Calu3 (cell line): ENCODE results near the gene LRRTM4. TPM values are rescaled to one million over a fixed set of nuclear protein-coding genes. Genes with fewer than 3 reads are reported as not detected.

Source experiments
- BruUV-seq: library from RNA; stranded (reverse); fragments of 400-500 nt; replicated peaks from 2 replicates; lab custom pipeline; 2021; lab: Mats Ljungman, UMichigan
- CTCF ChIA-PET: fragments of 300-600 bp; sonication (Branson Sonifier 250); formaldehyde crosslinking; loops from one replicate; lab custom pipeline; 2022; ENCODE audit warnings: antibody characterized with exemption; lab: Charles Lee
- DNase-seq: peaks from one replicate; pipeline ENCODE4 v3.0.0; 2022
- H3K27ac Mint-ChIP-seq: one replicate; pipeline ENCODE4 v1.8.0; 2022; ENCODE audit warnings: mixed read lengths; ENCODE audit not compliant: unreplicated experiment
- H3K27me3 Mint-ChIP-seq: one replicate; pipeline ENCODE4 v1.8.0; 2022; ENCODE audit warnings: mixed read lengths; ENCODE audit not compliant: unreplicated experiment
- H3K36me3 Mint-ChIP-seq: one replicate; pipeline ENCODE4 v1.8.0; 2022; ENCODE audit warnings: mild to moderate bottlenecking, moderate library complexity, mixed read lengths; ENCODE audit not compliant: insufficient read depth, unreplicated experiment
- H3K4me1 Mint-ChIP-seq: one replicate; pipeline ENCODE4 v1.8.0; 2022; ENCODE audit warnings: mild to moderate bottlenecking, low read depth, mixed read lengths; ENCODE audit not compliant: unreplicated experiment
- H3K4me3 Mint-ChIP-seq: one replicate; pipeline ENCODE4 v1.8.0; 2022; ENCODE audit warnings: mild to moderate bottlenecking, low read depth, moderate library complexity, mixed read lengths; ENCODE audit not compliant: unreplicated experiment
- H3K9me3 Mint-ChIP-seq: one replicate; pipeline ENCODE4 v1.8.0; 2022; ENCODE audit warnings: low read depth, mixed read lengths; ENCODE audit not compliant: unreplicated experiment
- intact Hi-C: fragments of 100-400 bp; cut with micrococcal nuclease; formaldehyde crosslinking; loops from one replicate; pipeline ENCODE4 v1.10.0; 2022; ENCODE audit not compliant: unreplicated experiment
- total RNA-seq: library from RNA; stranded (reverse); gene quantifications from 2 replicates; pipeline ENCODE4 v1.2.3, GENCODE V29; 2022
- TF ChIP-seq, protein P1 (sequence below): fragments of 200-600 bp; IDR thresholded peaks from one replicate; pipeline ENCODE4 v1.8.0; 2022; ENCODE audit warnings: antibody characterized with exemption; ENCODE audit not compliant: unreplicated experiment

Gene LRRTM4
- total RNA-seq, 1 experiment from 2014 or later, result not detected

GRCh38 chr2:76821731-76822130 lies 700.4 kb downstream of the LRRTM4 start:
- intact Hi-C loops, result no loop called here

DNA sequence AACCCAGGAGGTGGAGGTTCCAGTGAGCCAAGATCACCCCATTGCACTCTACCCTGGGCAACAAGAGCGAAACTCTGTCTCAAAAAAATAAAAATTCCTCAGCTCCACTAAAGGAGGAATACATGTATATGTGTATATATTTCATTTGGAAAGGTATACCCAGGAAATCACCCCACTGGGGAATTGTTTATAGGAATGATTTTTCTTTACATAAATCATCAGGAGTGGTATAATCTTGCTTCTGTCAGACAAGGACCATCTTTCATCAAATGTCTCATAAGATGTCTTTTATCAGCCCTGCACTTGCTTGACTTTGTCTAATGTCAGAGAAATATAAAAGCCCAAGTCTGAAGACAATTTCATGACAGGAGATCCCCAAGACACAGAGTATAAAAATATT lies 709.1 kb downstream of the LRRTM4 start:
- Mint-ChIP-seq H3K27ac (no peak overlapping the region), H3K9me3 (peaks cover 9% of the 10 kb centered on the region), H3K27me3 (no peaks in the 10 kb centered on the region), H3K4me1 (no peaks in the 10 kb centered on the region), H3K36me3 (no peaks in the 10 kb centered on the region), H3K4me3 (no peak overlapping the region)
- intact Hi-C loops, result no loop called here
- CTCF ChIA-PET, result interaction anchor here (0.7 kb wide), 1 partner anchor 224 kb away, joined by 3 read pairs; no protein-coding TSS in a partner anchor
- DNase-seq, result no peak
- BruUV-seq, result no TSS peak
- TF ChIP-seq, protein P1, sequence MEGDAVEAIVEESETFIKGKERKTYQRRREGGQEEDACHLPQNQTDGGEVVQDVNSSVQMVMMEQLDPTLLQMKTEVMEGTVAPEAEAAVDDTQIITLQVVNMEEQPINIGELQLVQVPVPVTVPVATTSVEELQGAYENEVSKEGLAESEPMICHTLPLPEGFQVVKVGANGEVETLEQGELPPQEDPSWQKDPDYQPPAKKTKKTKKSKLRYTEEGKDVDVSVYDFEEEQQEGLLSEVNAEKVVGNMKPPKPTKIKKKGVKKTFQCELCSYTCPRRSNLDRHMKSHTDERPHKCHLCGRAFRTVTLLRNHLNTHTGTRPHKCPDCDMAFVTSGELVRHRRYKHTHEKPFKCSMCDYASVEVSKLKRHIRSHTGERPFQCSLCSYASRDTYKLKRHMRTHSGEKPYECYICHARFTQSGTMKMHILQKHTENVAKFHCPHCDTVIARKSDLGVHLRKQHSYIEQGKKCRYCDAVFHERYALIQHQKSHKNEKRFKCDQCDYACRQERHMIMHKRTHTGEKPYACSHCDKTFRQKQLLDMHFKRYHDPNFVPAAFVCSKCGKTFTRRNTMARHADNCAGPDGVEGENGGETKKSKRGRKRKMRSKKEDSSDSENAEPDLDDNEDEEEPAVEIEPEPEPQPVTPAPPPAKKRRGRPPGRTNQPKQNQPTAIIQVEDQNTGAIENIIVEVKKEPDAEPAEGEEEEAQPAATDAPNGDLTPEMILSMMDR, result no peak

More at GRCh38 chr2:76821731-76822130, 700.4 kb downstream of the LRRTM4 start:
- H3K27me3 Mint-ChIP-seq, result no peaks in the 10 kb centered on the region
- H3K36me3 Mint-ChIP-seq, result no peaks in the 10 kb centered on the region
- CTCF ChIA-PET, result no interaction called here
- H3K4me1 Mint-ChIP-seq, result no peaks in the 10 kb centered on the region
- TF ChIP-seq, protein P1, result no peak
- BruUV-seq, result no TSS peak
- no peak for DNase-seq
- H3K27ac Mint-ChIP-seq, result no peak overlapping the region
- no peak overlapping the region for H3K4me3 Mint-ChIP-seq
- peaks cover 15% of the 10 kb centered on the region for H3K9me3 Mint-ChIP-seq

GRCh38 chr2:76812156-76812555 lies 710.0 kb downstream of the LRRTM4 start:
- DNase-seq, result no peak
- Mint-ChIP-seq H3K36me3 (no peaks in the 10 kb centered on the region), H3K9me3 (peaks cover 12% of the 10 kb centered on the region), H3K4me1 (no peaks in the 10 kb centered on the region), H3K27me3 (no peaks in the 10 kb centered on the region), H3K27ac (no peak overlapping the region), H3K4me3 (no peak overlapping the region)
- intact Hi-C loops, result no loop called here
- BruUV-seq, result no TSS peak
- CTCF ChIA-PET, result interaction anchor here (0.6 kb wide), 1 partner anchor 17 kb away, joined by 4 read pairs; no protein-coding TSS in a partner anchor
- TF ChIP-seq, protein P1, result no peak

DNA sequence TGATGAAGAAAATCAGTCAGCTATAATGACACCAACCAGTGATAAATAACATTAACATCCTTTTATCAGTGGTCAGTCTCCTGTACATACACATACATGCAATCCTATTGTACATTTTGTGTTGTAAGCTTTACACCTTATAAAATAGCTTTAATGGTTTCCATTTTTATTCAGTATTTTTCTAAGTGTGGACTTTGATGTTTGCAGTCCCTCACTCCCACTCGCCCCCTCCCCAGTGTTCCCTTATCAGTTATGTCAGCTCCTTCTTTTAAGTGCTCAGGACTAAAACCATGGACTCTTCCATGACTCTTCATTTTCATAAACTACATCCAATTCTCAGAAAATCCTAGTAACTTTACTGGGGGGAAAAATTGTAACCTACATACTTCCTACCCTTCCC lies 713.0 kb downstream of the LRRTM4 start:
- TF ChIP-seq, protein P1, result no peak
- no TSS peak for BruUV-seq
- Mint-ChIP-seq H3K4me1 (no peaks in the 10 kb centered on the region), H3K36me3 (no peaks in the 10 kb centered on the region), H3K27me3 (no peaks in the 10 kb centered on the region), H3K9me3 (peaks cover 12% of the 10 kb centered on the region), H3K4me3 (no peak overlapping the region), H3K27ac (no peak overlapping the region)
- intact Hi-C loops, result no loop called here
- DNase-seq, result no peak
- CTCF ChIA-PET, result no interaction called here
